IMR-90 (cell line): ENCODE results near the gene IER5. TPM values are rescaled to one million over a fixed set of nuclear protein-coding genes. Genes with fewer than 3 reads are reported as not detected.

Source experiments
- polyA plus RNA-seq, 3 experiments: library from polyadenylated mRNA; depleted of rRNA; stranded (reverse); fragments of >200 nt; gene quantifications; 2 replicates each; pipeline ENCODE4 v1.2.3, GENCODE V29; 2012; ENCODE audit warnings: low replicate concordance in 1 of 3
- total RNA-seq: library from RNA; depleted of rRNA; stranded (reverse); fragments of >200 nt; gene quantifications from 2 replicates; pipeline ENCODE4 v1.2.3, GENCODE V29; 2012; rRNA removed

IER5 gene
- total and polyA plus RNA-seq, 2 of the 4 experiments (the other 2 are of a cell fraction) = 15.8 to 27.1 TPM

Other genes starting within 250 kb of the IER5 start
- 1.7 and 1.8 TPM in 2 replicates for gene KIAA1614, start 175.8 kb upstream of the IER5 start, total RNA-seq
- 3.0 and 3.5 TPM in 2 replicates for gene KIAA1614, start 175.8 kb upstream of the IER5 start, polyA plus RNA-seq (2012; rRNA removed)
- 31.4 and 38.0 TPM in 2 replicates for gene STX6, start 65.8 kb upstream of the IER5 start, total RNA-seq
- 14.5 and 16.0 TPM in 2 replicates for gene STX6, start 65.8 kb upstream of the IER5 start, polyA plus RNA-seq (2012; rRNA removed)
- gene MR1, start 54.7 kb upstream of the IER5 start, total RNA-seq = 5.0 and 6.1 TPM in 2 replicates
- gene MR1, start 54.7 kb upstream of the IER5 start, polyA plus RNA-seq (2012; rRNA removed) = 5.0 and 6.0 TPM in 2 replicates